Nephron (organoid): ENCODE measurements around the gene APOBEC3C.

Experiments used
- H3K27ac Mint-ChIP-seq, 3 experiments: 2 replicates each; pipeline ENCODE4 v1.8.0; 2020; ENCODE audit warnings: mixed read lengths in 3 of 3, mild to moderate bottlenecking in 2 of 3, moderate library complexity in 1 of 3
- H3K27me3 Mint-ChIP-seq: 2 replicates; pipeline ENCODE4 v1.8.0; 2021; ENCODE audit warnings: low read depth, mild to moderate bottlenecking, moderate library complexity, mixed read lengths
- H3K36me3 Mint-ChIP-seq: 2 replicates; pipeline ENCODE4 v1.8.0; 2020; ENCODE audit warnings: low read depth, mixed read lengths
- H3K4me1 Mint-ChIP-seq: 2 replicates; pipeline ENCODE4 v1.8.0; 2020; ENCODE audit warnings: mixed read lengths
- H3K4me3 Mint-ChIP-seq, 3 experiments: 2 replicates each; pipeline ENCODE4 v1.8.0; 2020; ENCODE audit warnings: mild to moderate bottlenecking in 3 of 3, mixed read lengths in 3 of 3, moderate library complexity in 2 of 3
- H3K9me3 Mint-ChIP-seq: 2 replicates; pipeline ENCODE4 v1.8.0; 2020; ENCODE audit warnings: mixed read lengths
- CTCF ChIP-seq, 3 experiments: fragments of 200-600 bp; sonication (generic); IDR thresholded peaks; one replicate each; pipeline ENCODE4 v1.5.0; 2021; ENCODE audit warnings: antibody characterized with exemption in 3 of 3; ENCODE audit not compliant: unreplicated experiment in 3 of 3

Gene APOBEC3C

DNA sequence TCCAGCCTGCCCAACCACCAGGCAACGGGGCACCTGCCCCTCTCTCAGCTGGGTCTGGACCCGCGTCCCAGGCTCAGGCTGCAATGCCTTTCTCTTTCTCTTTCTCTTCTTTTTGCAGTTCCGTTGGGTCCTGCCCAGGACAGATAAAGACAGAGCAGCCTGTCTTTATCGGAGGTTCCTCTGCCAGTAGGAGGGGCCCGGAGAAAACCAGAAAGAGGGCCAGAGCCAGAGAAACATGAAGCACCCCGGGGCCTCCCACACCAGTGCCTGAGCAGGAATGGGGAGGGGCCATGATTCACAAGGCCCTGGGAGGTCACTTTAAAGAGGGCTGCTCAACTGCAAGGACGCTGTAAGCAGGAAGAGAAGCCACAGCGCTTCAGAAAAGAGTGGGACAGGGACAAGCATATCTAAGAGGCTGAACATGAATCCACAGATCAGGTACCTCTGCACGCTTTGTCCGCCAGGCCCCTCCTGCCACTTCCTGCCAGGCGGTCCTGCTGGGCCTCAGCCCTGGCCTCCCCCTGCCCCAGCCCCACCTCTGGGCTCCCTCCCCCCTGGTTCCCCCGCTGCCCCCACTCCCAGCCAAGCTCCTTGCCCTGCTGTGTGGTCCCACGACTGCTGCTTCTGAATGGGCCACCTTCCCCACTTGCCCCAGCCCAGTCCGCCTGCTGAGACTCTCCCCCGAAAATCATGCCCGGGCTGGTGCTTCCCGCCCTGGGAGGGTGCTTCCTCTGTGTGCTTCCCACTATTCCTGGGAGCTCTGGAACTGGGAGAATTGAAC is at the start of gene APOBEC3C:
Gene APOBEC3C, plus strand, starts transcription at position 316 of the 781 bp plus-strand sequence. Its CDS starts 106 bp downstream, at position 422.
- Mint-ChIP-seq H3K9me3 (no peaks in the 10 kb centered on the region), H3K27me3 (peaks cover 9% of the 10 kb centered on the region), H3K27ac (peak within 1 kb of the TSS; percentile 94 to 99 (median 94)), H3K4me1 (peaks cover 37% of the 10 kb centered on the region), H3K36me3 (no peaks in the 10 kb centered on the region), H3K4me3 (peak within 1 kb of the TSS; percentile 85 to 91 (median 89))
- TF ChIP-seq CTCF (IDR thresholded peaks at IDR 0.05; ENCODE audit: unreplicated experiment in 3 of 3): no peak

GRCh38 chr22:38964306-38964705 is 49.8 kb upstream of the APOBEC3C start:
- Mint-ChIP-seq H3K4me1 (peaks cover 14% of the 10 kb centered on the region), H3K27ac (peak overlapping the region in 1 of 3 experiments; percentile 56), H3K36me3 (no peaks in the 10 kb centered on the region)

DNA sequence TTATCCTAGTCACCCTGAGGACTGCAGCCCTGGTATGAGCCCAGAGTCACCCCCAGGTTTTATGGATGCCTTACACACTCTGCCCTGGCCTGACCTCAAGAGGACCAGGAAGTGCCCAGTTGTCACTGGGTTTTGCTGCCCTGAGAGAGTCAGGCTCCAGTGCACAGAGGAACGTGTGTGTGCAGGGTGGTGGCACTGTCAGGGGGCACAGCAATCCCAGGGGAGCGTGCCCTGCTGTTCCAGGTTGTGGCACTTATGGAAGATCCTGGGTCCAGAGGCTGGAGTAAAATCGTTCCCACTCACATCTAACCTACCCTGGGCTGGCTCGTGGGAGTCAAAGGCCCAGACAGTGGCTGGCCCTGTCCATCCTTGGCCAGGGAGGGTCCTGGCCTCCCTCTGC is 49.1 kb upstream of the APOBEC3C start:
- TF ChIP-seq CTCF (IDR thresholded peaks at IDR 0.05; ENCODE audit: unreplicated experiment in 3 of 3): no peak
- Mint-ChIP-seq H3K4me1 (peaks cover 14% of the 10 kb centered on the region), H3K27me3 (peaks cover 8% of the 10 kb centered on the region), H3K9me3 (no peaks in the 10 kb centered on the region), H3K27ac (no peak overlapping the region), H3K4me3 (no peak overlapping the region), H3K36me3 (no peaks in the 10 kb centered on the region)

More at GRCh38 chr22:38964306-38964705, 49.8 kb upstream of the APOBEC3C start:
- H3K27me3 Mint-ChIP-seq: peaks cover 14% of the 10 kb centered on the region
- no peak overlapping the region for H3K4me3 Mint-ChIP-seq
- no peak for TF ChIP-seq CTCF (IDR thresholded peaks at IDR 0.05; ENCODE audit: unreplicated experiment in 3 of 3)
- H3K9me3 Mint-ChIP-seq: no peaks in the 10 kb centered on the region

- peaks cover 8% of the 10 kb centered on the region for H3K27me3 Mint-ChIP-seq
- no peaks in the 10 kb centered on the region for H3K36me3 Mint-ChIP-seq
- H3K4me3 Mint-ChIP-seq: no peak overlapping the region
- peak overlapping the region in 1 of 3 experiments; percentile 61 for H3K27ac Mint-ChIP-seq
- H3K9me3 Mint-ChIP-seq: no peaks in the 10 kb centered on the region
- no peak for TF ChIP-seq CTCF (IDR thresholded peaks at IDR 0.05; ENCODE audit: unreplicated experiment in 3 of 3)
- H3K4me1 Mint-ChIP-seq: peaks cover 14% of the 10 kb centered on the region
Observed at GRCh38 chr22:38965614-38966379, 48.3 kb upstream of the APOBEC3C start.

- Mint-ChIP-seq H3K4me1 (peaks cover 14% of the 10 kb centered on the region), H3K36me3 (no peaks in the 10 kb centered on the region), H3K27me3 (peaks cover 8% of the 10 kb centered on the region), H3K4me3 (no peak overlapping the region), H3K9me3 (no peaks in the 10 kb centered on the region), H3K27ac (no peak overlapping the region)
- no peak for TF ChIP-seq CTCF (IDR thresholded peaks at IDR 0.05; ENCODE audit: unreplicated experiment in 3 of 3)
Observed at GRCh38 chr22:38966380-38966702, 47.7 kb upstream of the APOBEC3C start.
